CD4-positive, CD25-positive, alpha-beta regulatory T cell (primary cell): ENCODE measurements around the gene TMEM205. TPM values are rescaled to one million over a fixed set of nuclear protein-coding genes. Genes with fewer than 3 reads are reported as not detected.

Experiments
- ATAC-seq, 2 donors: fragments of 150-1000 bp; cut with Tn5 transposase; one replicate each; pipeline ENCODE4 v1.10.0; 2021; ENCODE audit warnings: low read depth in 2 of 2, moderate number of reproducible peaks in 2 of 2, moderate library complexity in 1 of 2
- DNase-seq, 3 donors: peaks; one replicate each; pipeline versions ENCODE4 v3.0.0 to v3.0.0-alpha.2; 2012 to 2022; ENCODE audit warnings: mixed read lengths in 1 of 3
- H3K27ac ChIP-seq: one replicate; pipeline ENCODE4 v1.7.0; 2013; ENCODE audit warnings: mild to moderate bottlenecking, low read length; ENCODE audit not compliant: insufficient read depth, poor library complexity, severe bottlenecking
- H3K27me3 ChIP-seq: one replicate; pipeline ENCODE4 v1.7.0; 2013; ENCODE audit warnings: low read length; ENCODE audit not compliant: control insufficient read depth, insufficient read depth
- H3K36me3 ChIP-seq: one replicate; pipeline ENCODE4 v1.7.0; 2013; ENCODE audit warnings: mild to moderate bottlenecking, low read length, moderate library complexity; ENCODE audit not compliant: control insufficient read depth, insufficient read depth
- H3K4me1 ChIP-seq: 2 replicates; pipeline ENCODE4 v1.7.0; 2013; ENCODE audit warnings: mild to moderate bottlenecking, low read length; ENCODE audit not compliant: insufficient read depth, control insufficient read depth, poor library complexity, severe bottlenecking
- H3K4me3 ChIP-seq: one replicate; pipeline ENCODE4 v1.7.0; 2013; ENCODE audit warnings: low read depth, mild to moderate bottlenecking, low read length, moderate library complexity
- H3K9me3 ChIP-seq, 2 experiments: 1 replicate in 1 of 2; 2 replicates in 1 of 2; pipeline ENCODE4 v1.7.0; 2013; ENCODE audit warnings: low read length in 2 of 2, mild to moderate bottlenecking in 1 of 2, moderate library complexity in 1 of 2; ENCODE audit not compliant: control insufficient read depth in 2 of 2
- H3K27ac Mint-ChIP-seq, 3 donors: one replicate each; pipeline ENCODE4 v1.8.0; 2020 to 2022; ENCODE audit warnings: mild to moderate bottlenecking in 3 of 3, mixed read lengths in 3 of 3, moderate library complexity in 2 of 3
- H3K27me3 Mint-ChIP-seq: one replicate; pipeline ENCODE4 v1.8.0; 2022; ENCODE audit warnings: mild to moderate bottlenecking, mixed read lengths
- H3K36me3 Mint-ChIP-seq: one replicate; pipeline ENCODE4 v1.8.0; 2020; ENCODE audit warnings: mixed read lengths
- H3K4me1 Mint-ChIP-seq, 4 donors: one replicate each; pipeline ENCODE4 v1.8.0; 2020 to 2022; ENCODE audit warnings: mixed read lengths in 4 of 4, mild to moderate bottlenecking in 1 of 4
- H3K4me3 Mint-ChIP-seq, 4 donors: one replicate each; pipeline ENCODE4 v1.8.0; 2020 to 2022; ENCODE audit warnings: mild to moderate bottlenecking in 4 of 4, mixed read lengths in 4 of 4, moderate library complexity in 3 of 4
- H3K9me3 Mint-ChIP-seq, 7 donors: one replicate each; pipeline ENCODE4 v1.8.0; 2020 to 2022; ENCODE audit warnings: mixed read lengths in 7 of 7, mild to moderate bottlenecking in 3 of 7, moderate library complexity in 2 of 7
- polyA plus RNA-seq, 4 donors: library from polyadenylated mRNA; unstranded; fragments of 300-500 nt; fragmentation: Illumina TruSeq; gene quantifications; one replicate each; pipeline ENCODE4 v1.2.3, GENCODE V29; 2021
- total RNA-seq: library from RNA; stranded (reverse); gene quantifications from one replicate; pipeline ENCODE4 v1.2.3, GENCODE V29; 2022

TMEM205 gene
- total and polyA plus RNA-seq, 5 donors from 2014 or later = 24.0 to 88.3 (median 72.1) TPM

DNA sequence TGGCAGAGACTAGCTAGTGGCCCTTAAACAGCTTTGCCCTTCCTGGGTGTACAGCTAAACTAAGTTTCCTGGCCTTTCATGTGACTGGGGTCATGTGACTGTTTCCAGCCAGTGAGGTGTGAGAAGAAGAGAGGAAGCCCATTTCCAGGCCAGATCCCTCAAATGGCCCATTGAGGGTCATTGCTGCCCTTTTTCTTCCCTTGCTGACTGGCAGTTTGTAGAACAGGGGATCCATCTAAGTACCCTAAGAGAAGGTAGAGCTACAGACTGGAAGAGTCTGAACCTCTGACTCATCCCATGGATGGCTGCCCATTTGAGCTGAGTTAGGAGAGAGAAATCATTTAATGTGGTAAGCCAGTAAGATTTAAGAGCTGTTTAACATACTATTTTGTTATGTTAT is 31.2 kb upstream of the TMEM205 start:
- peaks cover 6% of the 10 kb centered on the region for H3K36me3 Mint-ChIP-seq
- Histone ChIP-seq H3K27me3 (no peaks in the 10 kb centered on the region), H3K4me3 (no peak overlapping the region), H3K27ac (peak overlapping the region; percentile 58), H3K36me3 (peaks cover 5% of the 10 kb centered on the region), H3K4me1 (peaks cover 62% of the 10 kb centered on the region), H3K9me3 (no peaks in the 10 kb centered on the region)
- H3K27ac Mint-ChIP-seq = peak overlapping the region; percentile 22 to 87 (median 80)
- peaks cover 5 to 45% (median 27%) of the 10 kb centered on the region in 4 donors for H3K4me1 Mint-ChIP-seq
- no peaks in the 10 kb centered on the region for H3K9me3 Mint-ChIP-seq
- DNase-seq = peak in 1 of 3 donors; percentile 70
- H3K27me3 Mint-ChIP-seq = peaks cover 12% of the 10 kb centered on the region
- peak overlapping the region; percentile 43 to 79 (median 62) for H3K4me3 Mint-ChIP-seq
- no peak for ATAC-seq

DNA sequence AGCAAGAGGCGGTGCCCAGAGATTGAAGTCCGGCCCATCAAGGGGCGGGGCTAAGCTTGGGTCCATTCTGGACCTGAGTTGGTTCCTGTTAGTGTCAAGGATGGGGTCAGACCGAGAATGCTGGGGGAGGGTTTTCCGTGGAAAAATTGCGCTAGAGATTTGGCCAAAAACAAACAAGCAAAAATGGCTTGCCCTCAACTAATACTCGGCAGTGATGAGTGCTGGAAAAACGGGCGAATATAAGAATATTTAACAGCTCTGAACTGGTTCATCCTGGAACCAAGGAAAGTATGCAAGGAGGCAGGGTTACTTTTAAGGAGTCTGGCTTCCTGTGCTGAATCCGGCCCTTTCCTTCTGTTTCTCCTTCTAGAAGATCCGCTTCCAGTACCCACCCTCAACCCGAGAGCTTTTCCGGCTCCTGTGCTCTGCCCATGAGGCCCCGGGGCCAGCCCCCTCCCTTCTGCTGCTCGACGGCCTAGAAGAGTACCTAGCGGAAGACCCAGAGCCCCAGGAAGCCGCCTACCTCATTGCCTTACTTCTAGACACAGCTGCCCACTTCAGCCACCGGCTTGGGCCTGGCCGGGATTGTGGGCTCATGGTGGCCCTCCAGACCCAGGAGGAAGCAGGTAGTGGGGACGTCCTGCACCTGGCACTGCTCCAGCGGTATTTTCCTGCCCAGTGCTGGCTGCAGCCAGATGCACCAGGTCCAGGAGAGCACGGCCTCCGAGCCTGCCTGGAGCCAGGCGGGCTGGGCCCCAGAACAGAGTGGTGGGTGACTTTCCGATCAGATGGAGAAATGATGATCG is 29.3 kb upstream of the TMEM205 start:
- H3K9me3 Mint-ChIP-seq = no peaks in the 10 kb centered on the region

DNA sequence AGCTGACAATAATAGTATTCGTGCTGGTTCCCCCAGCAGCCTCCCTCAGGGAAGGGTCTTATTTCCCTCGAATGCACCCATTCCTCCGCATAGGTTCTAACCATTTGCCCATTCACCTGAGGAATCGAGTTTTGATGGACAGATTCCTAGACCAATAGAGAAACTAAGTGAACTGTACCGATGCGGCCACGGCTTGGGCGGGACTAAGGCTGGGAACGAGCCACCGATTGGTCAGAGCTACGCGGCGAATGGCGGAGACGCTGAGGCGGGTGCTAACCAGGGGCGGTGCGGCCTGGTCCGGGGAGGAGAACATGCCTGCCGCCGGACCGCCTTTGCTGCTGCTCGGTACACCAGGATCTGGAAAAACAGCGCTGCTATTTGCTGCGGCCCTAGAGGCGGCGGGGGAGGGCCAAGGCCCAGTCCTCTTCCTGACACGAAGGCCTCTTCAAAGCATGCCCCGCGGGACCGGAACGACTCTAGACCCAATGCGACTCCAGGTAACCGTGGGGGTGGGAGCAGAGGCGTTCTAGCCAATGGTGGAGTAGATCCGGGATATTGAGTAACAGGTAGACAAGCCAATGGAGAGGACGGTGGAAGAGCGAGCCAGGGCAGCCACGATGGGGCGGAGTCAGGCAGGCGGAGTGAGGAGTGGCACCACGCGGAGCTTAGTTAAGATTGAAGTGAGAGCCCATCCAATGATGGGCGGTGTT is 28.5 kb upstream of the TMEM205 start, which contains the start of gene SWSAP1:
Gene SWSAP1, plus strand, starts transcription at position 234 of the 710 bp plus-strand sequence. Its CDS starts 15 bp downstream, at position 249.
- Histone ChIP-seq H3K4me3 (peak within 1 kb of the TSS; percentile 90), H3K9me3 (no peaks in the 10 kb centered on the region), H3K36me3 (peaks cover 5% of the 10 kb centered on the region), H3K27ac (peak within 1 kb of the TSS; percentile 97), H3K4me1 (peaks cover 42% of the 10 kb centered on the region), H3K27me3 (no peaks in the 10 kb centered on the region)
- H3K27me3 Mint-ChIP-seq = no peaks in the 10 kb centered on the region
- no peaks in the 10 kb centered on the region for H3K9me3 Mint-ChIP-seq
- peaks cover 0 to 29% (median 12%) of the 10 kb centered on the region in 4 donors for H3K4me1 Mint-ChIP-seq
- peaks cover 16% of the 10 kb centered on the region for H3K36me3 Mint-ChIP-seq
- H3K27ac Mint-ChIP-seq = no peak within 1 kb of the TSS
- ATAC-seq = peak; percentile 89 to 92
- peak; percentile 96 to 100 (median 99) for DNase-seq
- H3K4me3 Mint-ChIP-seq = peak within 1 kb of the TSS in 1 of 4 donors; percentile 15

More for the DNA sequence above, 29.3 kb upstream of the TMEM205 start:
- Mint-ChIP-seq H3K27me3 (no peaks in the 10 kb centered on the region), H3K27ac (no peak overlapping the region), H3K4me3 (no peak overlapping the region), H3K36me3 (peaks cover 15% of the 10 kb centered on the region), H3K4me1 (peaks cover 0 to 36% (median 17%) of the 10 kb centered on the region in 4 donors)
- ATAC-seq (peak; percentile 43 to 54), DNase-seq (peak; percentile 56 to 94 (median 84))
- H3K27ac ChIP-seq = peak overlapping the region; percentile 97
- peaks cover 48% of the 10 kb centered on the region for H3K4me1 ChIP-seq
- H3K27me3 ChIP-seq = no peaks in the 10 kb centered on the region
- H3K9me3 ChIP-seq = no peaks in the 10 kb centered on the region
- H3K4me3 ChIP-seq = peak overlapping the region; percentile 90
- H3K36me3 ChIP-seq = peaks cover 5% of the 10 kb centered on the region

DNA sequence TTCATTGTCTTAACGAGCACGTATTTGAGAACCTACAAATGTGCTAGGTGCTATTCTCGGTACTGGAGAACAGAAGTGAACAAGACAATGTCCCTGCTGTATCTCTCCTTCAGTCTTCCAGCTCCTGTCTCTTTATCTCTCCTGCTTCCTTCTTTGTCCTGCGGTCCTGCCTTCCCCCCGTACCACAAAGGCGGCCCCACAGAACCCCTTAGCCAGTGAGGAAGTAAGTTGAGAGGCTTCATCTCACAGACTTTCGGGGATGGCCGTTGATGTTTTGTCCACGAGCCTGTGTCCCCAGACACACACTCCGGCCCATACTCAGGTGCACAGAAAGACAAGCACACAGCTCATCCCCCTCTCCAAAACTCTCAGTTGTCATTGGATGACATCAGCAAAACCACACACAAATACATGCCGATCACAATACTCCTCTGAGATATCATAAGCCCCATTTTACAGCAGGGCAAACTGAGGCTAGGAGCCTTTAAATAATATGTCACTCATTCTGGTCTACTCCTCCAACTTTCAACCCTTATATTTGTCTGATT is 27.9 kb upstream of the TMEM205 start:
- Mint-ChIP-seq H3K27me3 (no peaks in the 10 kb centered on the region), H3K4me3 (peak overlapping the region in 1 of 4 donors; percentile 15), H3K27ac (no peak overlapping the region), H3K9me3 (no peaks in the 10 kb centered on the region), H3K36me3 (peaks cover 22% of the 10 kb centered on the region), H3K4me1 (peaks cover 0 to 25% (median 12%) of the 10 kb centered on the region in 4 donors)
- no peak for DNase-seq
- peak overlapping the region; percentile 97 for H3K27ac ChIP-seq
- H3K4me1 ChIP-seq = peaks cover 42% of the 10 kb centered on the region
- H3K36me3 ChIP-seq = peaks cover 5% of the 10 kb centered on the region
- ATAC-seq = no peak
- H3K27me3 ChIP-seq = no peaks in the 10 kb centered on the region
- peak overlapping the region; percentile 90 for H3K4me3 ChIP-seq
- H3K9me3 ChIP-seq = no peaks in the 10 kb centered on the region

DNA sequence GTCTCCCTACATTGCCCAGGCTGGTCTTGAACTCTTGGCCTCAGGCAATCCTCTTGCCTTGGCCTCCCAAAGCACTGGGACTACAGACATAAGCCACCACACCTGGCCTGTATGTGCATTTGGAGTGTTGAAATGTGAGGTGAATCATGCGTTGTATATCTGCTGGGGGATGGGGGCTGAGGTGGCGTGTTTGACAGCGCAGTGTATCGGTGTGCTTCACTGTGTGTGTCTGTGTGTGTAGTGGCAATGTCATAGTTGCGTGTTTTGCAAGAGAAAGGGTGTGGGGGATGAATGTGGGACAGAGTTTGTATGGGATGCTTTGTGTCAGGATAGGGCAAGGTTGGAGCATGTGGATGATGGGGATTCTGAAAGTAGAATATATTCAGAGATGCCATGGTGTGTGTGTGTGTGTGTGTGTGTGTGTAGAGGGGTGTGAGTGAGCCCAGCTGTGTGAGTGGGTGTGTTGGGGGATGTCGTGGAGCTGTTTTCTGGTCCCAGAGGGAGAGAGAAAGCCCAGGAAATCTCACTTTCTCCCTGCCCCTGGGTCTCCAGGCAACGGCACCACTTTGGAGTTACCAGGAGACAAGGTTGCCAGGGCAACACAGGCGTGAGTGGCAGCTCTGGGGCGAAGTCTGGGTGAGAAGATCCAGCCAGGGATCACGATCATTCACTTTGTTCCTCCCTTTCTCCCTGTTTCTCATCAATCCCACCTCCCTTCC is 27.3 kb upstream of the TMEM205 start:
- no peak for DNase-seq
- Mint-ChIP-seq H3K27ac (peak overlapping the region in 1 of 3 donors; percentile 38), H3K36me3 (peaks cover 26% of the 10 kb centered on the region), H3K9me3 (no peaks in the 10 kb centered on the region), H3K4me3 (peak overlapping the region in 2 of 4 donors; percentile 15 to 47), H3K4me1 (peaks cover 0 to 22% (median 11%) of the 10 kb centered on the region in 4 donors), H3K27me3 (no peaks in the 10 kb centered on the region)
- H3K36me3 ChIP-seq = peaks cover 5% of the 10 kb centered on the region
- no peaks in the 10 kb centered on the region for H3K9me3 ChIP-seq
- no peak overlapping the region for H3K27ac ChIP-seq
- H3K4me1 ChIP-seq = peaks cover 40% of the 10 kb centered on the region
- ATAC-seq = no peak
- H3K27me3 ChIP-seq = no peaks in the 10 kb centered on the region
- peak overlapping the region; percentile 90 for H3K4me3 ChIP-seq

DNA sequence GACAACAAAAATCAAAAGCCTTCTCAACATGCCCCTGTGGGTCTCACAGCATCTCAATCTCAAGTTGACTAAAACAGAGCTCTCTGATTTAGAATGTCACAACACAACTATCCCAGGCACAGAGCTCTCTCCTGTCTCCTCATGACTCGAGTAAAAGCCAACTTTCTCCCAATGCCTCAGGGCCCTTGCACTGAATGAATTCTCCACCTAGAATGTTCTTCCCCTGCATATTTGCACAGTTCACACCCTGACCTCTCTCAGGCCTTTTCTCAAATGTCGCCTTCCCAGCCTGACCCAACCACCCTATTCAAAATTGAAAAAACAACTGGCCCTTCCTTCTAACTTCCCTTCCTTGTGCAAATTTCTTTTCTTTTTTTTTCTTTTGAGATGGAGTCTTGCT is 24.7 kb upstream of the TMEM205 start:
- no peak overlapping the region for H3K27ac ChIP-seq
- Mint-ChIP-seq H3K4me1 (peaks cover 0 to 12% (median 2%) of the 10 kb centered on the region in 4 donors), H3K36me3 (peaks cover 29% of the 10 kb centered on the region), H3K27me3 (no peaks in the 10 kb centered on the region), H3K4me3 (peak overlapping the region in 1 of 4 donors; percentile 68), H3K9me3 (no peaks in the 10 kb centered on the region), H3K27ac (no peak overlapping the region)
- no peak for DNase-seq
- H3K36me3 ChIP-seq = no peaks in the 10 kb centered on the region
- no peak overlapping the region for H3K4me3 ChIP-seq
- peaks cover 15% of the 10 kb centered on the region for H3K4me1 ChIP-seq
- no peaks in the 10 kb centered on the region for H3K9me3 ChIP-seq
- no peaks in the 10 kb centered on the region for H3K27me3 ChIP-seq
- no peak for ATAC-seq

DNA sequence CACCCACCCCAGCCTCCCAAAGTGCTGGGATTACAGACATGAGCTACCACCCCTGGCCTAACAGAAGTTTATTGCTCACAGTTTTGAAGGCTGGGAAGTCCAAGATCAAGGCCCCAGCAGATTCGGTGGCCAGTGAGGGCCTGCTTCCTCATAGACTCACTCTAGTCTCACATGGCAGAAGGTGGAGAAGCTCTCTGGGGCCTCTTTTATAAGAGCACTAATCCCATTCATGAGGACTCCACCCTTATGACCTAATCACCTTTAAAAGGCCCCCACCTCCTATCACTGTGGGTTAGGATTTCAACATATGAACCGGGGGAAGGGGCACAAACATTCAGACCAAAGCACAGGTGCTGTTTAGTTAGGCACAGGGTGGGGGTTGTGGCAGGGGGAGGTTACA is 21.5 kb upstream of the TMEM205 start:
- H3K36me3 Mint-ChIP-seq = peaks cover 30% of the 10 kb centered on the region
- Histone ChIP-seq H3K27ac (no peak overlapping the region), H3K36me3 (no peaks in the 10 kb centered on the region), H3K4me3 (no peak overlapping the region), H3K9me3 (no peaks in the 10 kb centered on the region), H3K27me3 (no peaks in the 10 kb centered on the region), H3K4me1 (no peaks in the 10 kb centered on the region)
- H3K9me3 Mint-ChIP-seq = no peaks in the 10 kb centered on the region
- no peak overlapping the region for H3K27ac Mint-ChIP-seq
- no peak for DNase-seq
- no peak overlapping the region for H3K4me3 Mint-ChIP-seq
- no peaks in the 10 kb centered on the region for H3K27me3 Mint-ChIP-seq
- peaks cover 0 to 6% (median 0%) of the 10 kb centered on the region in 4 donors for H3K4me1 Mint-ChIP-seq
- ATAC-seq = no peak
